Epithelial cell of proximal tubule (primary cell): ENCODE results near the gene ZBTB17. TPM values are rescaled to one million over a fixed set of nuclear protein-coding genes. Genes with fewer than 3 reads are reported as not detected.

ENCODE experiments used
- DNase-seq: peaks from one replicate; pipeline ENCODE4 v3.0.0-alpha.2; 2011; ENCODE audit warnings: low read depth
- H3K4me3 ChIP-seq: 2 replicates; pipeline ENCODE4 v1.5.1; 2011; ENCODE audit warnings: low read depth, mild to moderate bottlenecking, low read length
- total RNA-seq: library from RNA; depleted of rRNA; stranded (reverse); fragments of >200 nt; gene quantifications from 2 replicates; pipeline ENCODE4 v1.2.3, GENCODE V29; 2015
- TF ChIP-seq, protein P1 (sequence below): conservative IDR thresholded peaks from 2 replicates; pipeline ENCODE4 v1.5.1; 2012; ENCODE audit warnings: low read depth, mild to moderate bottlenecking, low read length

Gene ZBTB17
- total RNA-seq, 1 donor from 2014 or later, result 22.5 TPM

DNA sequence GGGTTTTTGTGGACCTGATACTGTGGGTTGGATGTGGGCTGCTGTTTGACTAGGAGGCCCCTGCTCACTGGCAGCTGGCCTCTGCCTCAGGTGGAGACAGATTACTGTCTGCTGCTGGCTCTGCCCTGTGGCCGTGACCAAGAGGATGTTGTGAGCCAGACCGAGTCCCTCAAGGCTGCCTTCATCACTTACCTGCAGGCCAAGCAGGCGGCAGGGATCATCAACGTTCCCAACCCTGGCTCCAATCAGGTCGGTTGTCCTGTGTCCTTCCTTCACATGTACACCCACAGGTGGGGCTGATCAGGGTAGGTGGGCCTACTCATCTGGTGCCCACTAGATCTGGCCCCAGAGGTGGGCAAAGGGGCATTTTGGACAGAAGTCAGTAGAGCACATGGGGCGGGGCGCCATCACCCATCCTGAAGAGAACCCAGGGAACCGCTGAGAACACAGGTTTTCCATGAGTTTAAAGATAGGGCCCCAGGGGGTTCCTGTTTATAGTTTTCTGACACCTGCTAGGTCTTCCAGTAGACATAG lies 37.2 kb downstream of the ZBTB17 start:
- no peak overlapping the region for H3K4me3 ChIP-seq
- no peak for DNase-seq

DNA sequence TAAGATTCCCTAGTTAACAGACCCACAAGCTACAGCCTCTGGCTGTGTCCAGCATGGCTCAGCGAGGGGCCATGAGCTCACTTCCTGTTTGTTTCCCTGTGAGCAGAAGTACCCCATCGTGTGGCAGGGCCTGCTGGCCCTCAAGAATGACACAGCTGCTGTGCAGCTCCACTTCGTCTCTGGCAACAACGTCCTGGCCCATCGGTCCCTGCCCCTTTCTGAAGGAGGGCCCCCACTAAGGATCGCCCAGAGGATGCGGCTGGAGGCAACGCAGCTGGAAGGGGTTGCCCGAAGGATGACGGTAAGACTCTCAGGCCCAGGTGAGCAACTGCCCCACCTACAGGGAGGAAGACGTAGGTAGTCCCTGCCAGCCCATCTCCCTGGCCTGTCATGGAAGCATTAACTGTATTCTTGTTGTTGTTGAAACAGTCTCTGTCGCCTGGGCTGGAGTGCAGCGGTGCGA lies 38.2 kb downstream of the ZBTB17 start:
- TF ChIP-seq, protein P1, sequence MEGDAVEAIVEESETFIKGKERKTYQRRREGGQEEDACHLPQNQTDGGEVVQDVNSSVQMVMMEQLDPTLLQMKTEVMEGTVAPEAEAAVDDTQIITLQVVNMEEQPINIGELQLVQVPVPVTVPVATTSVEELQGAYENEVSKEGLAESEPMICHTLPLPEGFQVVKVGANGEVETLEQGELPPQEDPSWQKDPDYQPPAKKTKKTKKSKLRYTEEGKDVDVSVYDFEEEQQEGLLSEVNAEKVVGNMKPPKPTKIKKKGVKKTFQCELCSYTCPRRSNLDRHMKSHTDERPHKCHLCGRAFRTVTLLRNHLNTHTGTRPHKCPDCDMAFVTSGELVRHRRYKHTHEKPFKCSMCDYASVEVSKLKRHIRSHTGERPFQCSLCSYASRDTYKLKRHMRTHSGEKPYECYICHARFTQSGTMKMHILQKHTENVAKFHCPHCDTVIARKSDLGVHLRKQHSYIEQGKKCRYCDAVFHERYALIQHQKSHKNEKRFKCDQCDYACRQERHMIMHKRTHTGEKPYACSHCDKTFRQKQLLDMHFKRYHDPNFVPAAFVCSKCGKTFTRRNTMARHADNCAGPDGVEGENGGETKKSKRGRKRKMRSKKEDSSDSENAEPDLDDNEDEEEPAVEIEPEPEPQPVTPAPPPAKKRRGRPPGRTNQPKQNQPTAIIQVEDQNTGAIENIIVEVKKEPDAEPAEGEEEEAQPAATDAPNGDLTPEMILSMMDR, result no peak
- H3K4me3 ChIP-seq, result no peak overlapping the region
- DNase-seq, result no peak

More for the DNA sequence above, 37.2 kb downstream of the ZBTB17 start:
- TF ChIP-seq, protein P1, result no peak

DNA sequence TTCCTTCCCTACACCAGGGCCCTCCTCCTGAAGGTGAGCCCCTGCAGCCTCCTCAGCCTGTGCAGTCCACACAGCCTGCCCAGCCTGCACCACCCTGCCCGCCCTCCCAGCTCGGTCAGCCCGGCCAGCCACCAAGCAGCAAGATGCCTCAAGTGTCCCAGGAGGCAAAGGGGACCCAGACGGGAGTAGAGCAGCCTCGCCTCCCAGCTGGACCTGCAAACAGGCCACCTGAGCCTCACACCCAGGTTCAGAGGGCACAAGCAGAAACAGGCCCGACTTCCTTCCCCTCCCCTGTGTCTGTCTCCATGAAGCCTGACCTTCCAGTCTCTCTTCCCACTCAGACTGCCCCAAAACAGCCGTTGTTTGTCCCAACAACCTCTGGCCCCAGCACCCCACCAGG lies 38.8 kb downstream of the ZBTB17 start:
- TF ChIP-seq, protein P1, result no peak
- H3K4me3 ChIP-seq, result no peak overlapping the region
- DNase-seq, result no peak

DNA sequence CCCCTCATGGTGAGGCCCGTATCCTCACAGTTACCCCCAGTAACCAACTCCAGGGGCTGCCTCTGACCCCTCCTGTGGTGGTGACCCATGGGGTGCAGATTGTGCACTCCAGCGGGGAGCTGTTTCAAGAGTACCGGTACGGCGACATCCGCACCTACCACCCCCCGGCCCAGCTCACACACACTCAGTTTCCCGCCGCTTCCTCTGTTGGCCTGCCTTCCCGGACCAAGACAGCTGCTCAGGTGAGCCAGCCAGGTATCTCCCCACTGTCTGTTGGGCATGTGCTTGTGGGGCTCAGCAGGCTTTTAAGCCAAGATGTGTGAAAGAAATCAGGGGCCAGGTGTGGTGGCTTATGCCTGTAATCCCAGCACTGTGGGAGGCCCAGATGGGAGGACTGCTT lies 39.9 kb downstream of the ZBTB17 start:
- TF ChIP-seq, protein P1, result no peak
- H3K4me3 ChIP-seq, result no peak overlapping the region
- DNase-seq, result no peak

DNA sequence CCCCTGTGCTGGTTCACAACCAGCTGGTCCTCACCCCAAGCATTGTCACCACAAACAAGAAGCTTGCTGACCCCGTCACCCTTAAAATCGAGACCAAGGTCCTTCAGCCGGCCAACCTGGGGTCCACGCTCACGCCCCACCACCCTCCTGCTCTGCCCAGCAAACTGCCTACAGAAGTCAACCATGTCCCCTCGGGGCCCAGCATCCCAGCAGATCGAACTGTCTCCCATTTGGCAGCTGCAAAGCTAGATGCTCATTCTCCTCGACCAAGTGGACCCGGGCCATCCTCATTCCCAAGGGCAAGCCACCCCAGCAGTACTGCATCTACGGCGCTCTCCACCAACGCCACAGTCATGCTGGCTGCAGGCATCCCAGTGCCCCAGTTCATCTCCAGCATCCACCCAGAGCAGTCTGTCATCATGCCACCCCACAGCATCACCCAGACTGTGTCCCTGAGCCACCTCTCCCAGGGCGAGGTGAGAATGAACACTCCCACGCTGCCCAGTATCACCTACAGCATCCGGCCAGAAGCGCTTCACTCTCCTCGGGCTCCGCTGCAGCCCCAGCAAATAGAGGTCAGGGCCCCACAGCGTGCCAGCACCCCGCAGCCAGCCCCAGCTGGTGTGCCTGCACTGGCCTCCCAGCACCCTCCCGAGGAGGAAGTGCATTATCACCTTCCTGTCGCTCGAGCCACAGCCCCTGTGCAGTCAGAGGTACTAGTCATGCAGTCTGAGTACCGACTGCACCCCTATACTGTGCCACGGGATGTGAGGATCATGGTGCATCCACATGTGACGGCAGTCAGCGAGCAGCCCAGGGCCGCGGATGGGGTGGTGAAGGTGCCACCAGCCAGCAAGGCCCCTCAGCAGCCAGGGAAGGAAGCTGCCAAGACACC lies 40.6 kb downstream of the ZBTB17 start:
- no peak for DNase-seq
- H3K4me3 ChIP-seq, result no peak overlapping the region
- TF ChIP-seq, protein P1, result no peak

DNA sequence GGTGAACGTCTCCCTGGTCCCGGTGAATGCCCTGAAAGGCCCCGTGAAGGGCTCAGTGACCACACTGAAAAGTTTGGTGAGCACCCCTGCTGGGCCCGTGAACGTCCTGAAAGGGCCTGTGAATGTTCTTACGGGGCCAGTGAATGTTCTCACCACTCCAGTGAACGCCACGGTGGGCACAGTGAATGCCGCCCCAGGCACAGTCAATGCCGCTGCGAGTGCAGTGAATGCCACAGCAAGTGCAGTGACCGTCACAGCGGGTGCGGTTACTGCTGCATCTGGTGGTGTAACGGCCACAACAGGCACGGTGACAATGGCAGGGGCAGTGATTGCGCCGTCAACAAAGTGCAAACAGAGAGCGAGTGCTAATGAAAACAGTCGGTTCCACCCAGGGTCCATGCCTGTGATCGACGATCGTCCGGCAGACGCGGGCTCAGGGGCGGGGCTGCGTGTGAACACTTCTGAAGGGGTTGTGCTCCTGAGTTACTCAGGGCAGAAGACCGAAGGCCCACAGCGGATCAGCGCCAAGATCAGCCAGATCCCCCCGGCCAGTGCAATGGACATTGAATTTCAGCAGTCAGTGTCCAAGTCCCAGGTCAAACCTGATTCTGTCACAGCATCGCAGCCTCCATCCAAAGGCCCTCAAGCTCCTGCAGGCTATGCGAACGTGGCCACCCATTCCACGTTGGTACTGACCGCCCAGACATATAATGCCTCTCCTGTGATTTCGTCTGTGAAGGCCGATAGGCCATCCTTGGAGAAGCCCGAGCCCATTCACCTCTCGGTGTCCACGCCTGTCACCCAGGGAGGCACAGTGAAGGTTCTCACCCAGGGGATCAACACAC lies 41.5 kb downstream of the ZBTB17 start:
- TF ChIP-seq, protein P1, result no peak
- DNase-seq, result no peak
- H3K4me3 ChIP-seq, result no peak overlapping the region
